PC-3 (cell line): ENCODE data around the gene NFKB2.

Experiments used
- CTCF ChIP-seq: fragments of 300-600 bp; sonication (generic); conservative IDR thresholded peaks from 2 replicates; pipeline ENCODE4 v1.5.1; 2017; ENCODE audit warnings: antibody characterized with exemption, low read depth, mild to moderate bottlenecking, low read length
- EZH2 ChIP-seq: fragments of 300-600 bp; sonication (generic); IDR thresholded peaks from one replicate; pipeline ENCODE4 v1.6.1; 2017; ENCODE audit warnings: antibody characterized with exemption, mild to moderate bottlenecking, low read length; ENCODE audit not compliant: unreplicated experiment
- EZH2phosphoT487 ChIP-seq: fragments of 300-600 bp; sonication (generic); IDR thresholded peaks from 2 replicates; pipeline ENCODE4 v1.6.1; 2018; ENCODE audit warnings: mild to moderate bottlenecking, antibody characterized with exemption, low read length, borderline replicate concordance

- TF ChIP-seq CTCF (no peak), EZH2 (no peak), EZH2phosphoT487 (no peak)
Measured at GRCh38 chr10:102421507-102421756, 25.9 kb downstream of the NFKB2 start.
